ENCODE measurements around the gene CBARP. TPM values are rescaled to one million over a fixed set of nuclear protein-coding genes. Genes with fewer than 3 reads are reported as not detected.

Gene CBARP
- polyA plus RNA-seq, 1 of the 3 experiments (the other 2 are of a cell fraction) = 5.1 TPM

DNA sequence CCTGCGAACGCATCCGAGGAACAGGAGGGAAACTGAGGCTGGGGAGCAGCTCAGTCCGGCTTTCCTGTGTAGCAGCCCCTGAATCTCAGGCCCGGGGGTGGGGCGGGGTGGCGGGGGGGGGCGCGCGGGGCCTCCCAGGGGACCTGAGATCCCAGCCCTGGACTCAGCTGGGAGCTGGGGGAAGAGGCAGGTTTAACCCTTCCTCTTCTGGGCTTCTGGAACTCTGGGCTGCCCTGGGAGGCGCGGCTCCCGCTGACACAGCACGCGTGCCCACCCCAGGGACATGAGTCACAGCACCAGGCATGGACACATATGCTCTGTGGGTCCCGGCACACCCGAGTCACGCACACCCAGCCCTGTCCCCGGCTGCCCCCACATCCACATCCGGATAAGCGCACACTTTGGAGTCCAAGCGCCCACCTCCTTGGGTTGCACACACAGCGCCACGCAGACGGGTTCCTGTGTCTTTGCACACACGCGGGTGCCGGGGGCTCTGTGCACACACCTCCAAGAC lies 27.9 kb upstream of the CBARP start:
- no peak for TF ChIP-seq RFX5 (IDR thresholded peaks at IDR 0.05; ENCODE audit: low read length)
- TF ChIP-seq, protein P1, sequence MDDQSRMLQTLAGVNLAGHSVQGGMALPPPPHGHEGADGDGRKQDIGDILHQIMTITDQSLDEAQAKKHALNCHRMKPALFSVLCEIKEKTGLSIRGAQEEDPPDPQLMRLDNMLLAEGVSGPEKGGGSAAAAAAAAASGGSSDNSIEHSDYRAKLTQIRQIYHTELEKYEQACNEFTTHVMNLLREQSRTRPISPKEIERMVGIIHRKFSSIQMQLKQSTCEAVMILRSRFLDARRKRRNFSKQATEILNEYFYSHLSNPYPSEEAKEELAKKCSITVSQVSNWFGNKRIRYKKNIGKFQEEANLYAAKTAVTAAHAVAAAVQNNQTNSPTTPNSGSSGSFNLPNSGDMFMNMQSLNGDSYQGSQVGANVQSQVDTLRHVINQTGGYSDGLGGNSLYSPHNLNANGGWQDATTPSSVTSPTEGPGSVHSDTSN (IDR thresholded peaks at IDR 0.05) = peak; percentile 5; the same call in 1 of the 2 replicates
- CTCF ChIA-PET = interaction anchor here (1.2 to 18.6 kb wide), 9 partner anchors 11 to 344 kb away, joined by 3 to 594 read pairs (median 7); partner anchors contain the start of genes ATP5F1D and MIDN
- WGBS (ENCODE audit: low lambda C conversion rate) = 20% methylated on average over 6 of the region's 28 CpGs
- Histone ChIP-seq H3K9me2 (no peaks in the 10 kb centered on the region), H3K27ac (ENCODE audit: low read depth in 2 of 2, low read length in 1 of 2) (peak overlapping the region; percentile 78 to 87), H4K20me1 (ENCODE audit: insufficient read depth) (peaks cover 11% of the 10 kb centered on the region), H3K9ac (peak overlapping the region; percentile 63), H3F3A (replicated peaks; ENCODE audit: insufficient read depth) (peaks cover 23% of the 10 kb centered on the region), H3K4me2 (peak overlapping the region; percentile 91), H3K9me3 (no peaks in the 10 kb centered on the region), H3K4me3 (ENCODE audit: low read depth in 2 of 2, low read length in 1 of 2) (peak overlapping the region; percentile 58 to 64), H3K27me3 (ENCODE audit: insufficient read depth) (no peaks in the 10 kb centered on the region), H2AFZ (ENCODE audit: low read depth) (no peak overlapping the region), H3K36me3 (replicated peaks in 1 of 2; ENCODE audit: control insufficient read depth in 1 of 2, insufficient read depth in 2 of 2, low read length in 1 of 2) (peaks cover under 1 to 7% of the 10 kb centered on the region in 2 experiments), H3K79me2 (ENCODE audit: insufficient read depth) (peaks cover 30% of the 10 kb centered on the region), H3K4me1 (ENCODE audit: control insufficient read depth in 1 of 2, insufficient read depth in 2 of 2, low read depth in 1 of 2, low read length in 1 of 2) (peaks cover 43 to 62% of the 10 kb centered on the region in 2 experiments; a peak in 3 of 4 replicates)
- POLR2A ChIA-PET = interaction anchor here (1.3 to 2.1 kb wide), 8 partner anchors 10 to 178 kb away, joined by 3 to 32 read pairs (median 8); partner anchors contain the start of genes ATP5F1D and FAM174C
- no peak for DNase-seq

DNA sequence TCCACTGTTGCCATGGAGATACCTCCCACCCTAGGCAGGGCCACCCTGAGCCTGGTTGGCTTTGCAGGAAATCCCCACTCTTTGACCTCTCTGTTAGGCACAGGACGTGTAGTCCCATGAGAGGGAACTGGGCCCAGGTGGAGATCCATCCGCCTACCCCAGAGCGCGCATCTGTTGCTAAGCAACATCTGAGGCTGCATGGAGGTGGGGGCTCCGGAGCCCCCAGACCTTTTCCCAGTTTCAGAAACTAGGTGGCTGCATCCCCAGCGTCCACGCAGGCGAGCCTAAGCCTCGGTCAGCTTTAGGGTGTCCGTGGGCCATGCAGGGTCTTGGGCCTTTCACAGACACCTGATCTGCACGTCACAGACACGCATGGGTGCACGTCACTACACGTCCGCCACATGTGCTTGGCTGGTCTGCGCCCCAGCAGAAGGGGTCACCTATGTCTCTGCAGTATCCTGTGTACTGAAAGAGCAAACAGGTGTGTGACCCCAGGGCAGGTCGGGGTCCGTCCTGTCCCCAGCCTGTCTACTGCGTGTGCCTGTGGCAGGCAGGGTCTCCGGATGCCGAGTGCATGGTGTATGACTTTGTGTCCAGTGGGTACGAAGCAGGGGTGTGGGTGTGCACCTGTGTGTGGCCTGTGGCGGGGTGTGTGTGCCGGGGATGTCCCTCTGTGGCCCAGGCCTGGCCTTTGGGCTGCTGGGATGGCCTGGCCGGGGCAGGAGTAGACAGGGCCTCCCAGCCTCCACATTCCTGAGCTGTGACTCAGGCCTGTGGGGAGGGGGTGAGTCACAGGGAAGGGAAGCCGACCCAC lies 27.2 kb upstream of the CBARP start:
- Histone ChIP-seq H3K36me3 (replicated peaks in 1 of 2; ENCODE audit: control insufficient read depth in 1 of 2, insufficient read depth in 2 of 2, low read length in 1 of 2) (peaks cover 0 to 1% of the 10 kb centered on the region in 2 experiments), H3K4me2 (peak overlapping the region; percentile 67; the same call in 1 of the 2 replicates), H3F3A (replicated peaks; ENCODE audit: insufficient read depth) (peaks cover 22% of the 10 kb centered on the region), H3K79me2 (ENCODE audit: insufficient read depth) (peaks cover 24% of the 10 kb centered on the region), H3K9ac (peak overlapping the region; percentile 48; the same call in 1 of the 2 replicates), H4K20me1 (ENCODE audit: insufficient read depth) (peaks cover 5% of the 10 kb centered on the region), H3K9me3 (no peaks in the 10 kb centered on the region), H2AFZ (ENCODE audit: low read depth) (no peak overlapping the region), H3K4me3 (ENCODE audit: low read depth in 2 of 2, low read length in 1 of 2) (no peak overlapping the region), H3K27ac (ENCODE audit: low read depth in 2 of 2, low read length in 1 of 2) (peak overlapping the region; percentile 78 to 87), H3K9me2 (no peaks in the 10 kb centered on the region), H3K4me1 (ENCODE audit: control insufficient read depth in 1 of 2, insufficient read depth in 2 of 2, low read depth in 1 of 2, low read length in 1 of 2) (peaks cover 46 to 62% of the 10 kb centered on the region in 2 experiments; a peak in 3 of 4 replicates), H3K27me3 (ENCODE audit: insufficient read depth) (no peaks in the 10 kb centered on the region)
- no peak for DNase-seq
- ChIA-PET CTCF (interaction anchor here (1.4 to 18.6 kb wide), 5 partner anchors 10 to 344 kb away, joined by 3 to 594 read pairs (median 22); partner anchors contain the start of genes ATP5F1D and MIDN), POLR2A (interaction anchor here (1.1 to 2.1 kb wide), 2 partner anchors 21 kb away, joined by 3 to 32 read pairs; no protein-coding TSS in a partner anchor)
- 53% methylated on average over 15 of the region's 26 CpGs for WGBS (ENCODE audit: low lambda C conversion rate)
- TF ChIP-seq RFX5 (IDR thresholded peaks at IDR 0.05; ENCODE audit: low read length) (no peak), FOXM1 (IDR thresholded peaks at IDR 0.05; ENCODE audit: low read depth) (no peak), TCF12 (IDR thresholded peaks at IDR 0.05) (peak; percentile 72; the same call in 1 of the 2 replicates), EZH2phosphoT487 (IDR thresholded peaks at IDR 0.05; ENCODE audit: borderline replicate concordance, low read depth) (no peak), SIN3A (IDR thresholded peaks at IDR 0.05; ENCODE audit: borderline replicate concordance, low read depth, low read length) (no peak), MXI1 (IDR thresholded peaks at IDR 0.05; ENCODE audit: low read depth, low read length) (no peak), NRF1 (IDR thresholded peaks at IDR 0.05; ENCODE audit: low read depth, low read length) (no peak), GABPA (IDR thresholded peaks at IDR 0.05; ENCODE audit: low read depth) (no peak), POLR2AphosphoS5 (IDR thresholded peaks at IDR 0.05; ENCODE audit: low read depth, low read length) (no peak), RXRA (IDR thresholded peaks at IDR 0.05; ENCODE audit: borderline replicate concordance, low read depth) (peak; percentile 73; the same call in 1 of the 2 replicates)
- TF ChIP-seq, protein P2, sequence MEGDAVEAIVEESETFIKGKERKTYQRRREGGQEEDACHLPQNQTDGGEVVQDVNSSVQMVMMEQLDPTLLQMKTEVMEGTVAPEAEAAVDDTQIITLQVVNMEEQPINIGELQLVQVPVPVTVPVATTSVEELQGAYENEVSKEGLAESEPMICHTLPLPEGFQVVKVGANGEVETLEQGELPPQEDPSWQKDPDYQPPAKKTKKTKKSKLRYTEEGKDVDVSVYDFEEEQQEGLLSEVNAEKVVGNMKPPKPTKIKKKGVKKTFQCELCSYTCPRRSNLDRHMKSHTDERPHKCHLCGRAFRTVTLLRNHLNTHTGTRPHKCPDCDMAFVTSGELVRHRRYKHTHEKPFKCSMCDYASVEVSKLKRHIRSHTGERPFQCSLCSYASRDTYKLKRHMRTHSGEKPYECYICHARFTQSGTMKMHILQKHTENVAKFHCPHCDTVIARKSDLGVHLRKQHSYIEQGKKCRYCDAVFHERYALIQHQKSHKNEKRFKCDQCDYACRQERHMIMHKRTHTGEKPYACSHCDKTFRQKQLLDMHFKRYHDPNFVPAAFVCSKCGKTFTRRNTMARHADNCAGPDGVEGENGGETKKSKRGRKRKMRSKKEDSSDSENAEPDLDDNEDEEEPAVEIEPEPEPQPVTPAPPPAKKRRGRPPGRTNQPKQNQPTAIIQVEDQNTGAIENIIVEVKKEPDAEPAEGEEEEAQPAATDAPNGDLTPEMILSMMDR (IDR thresholded peaks at IDR 0.05) = no peak
- TF ChIP-seq, protein P3, sequence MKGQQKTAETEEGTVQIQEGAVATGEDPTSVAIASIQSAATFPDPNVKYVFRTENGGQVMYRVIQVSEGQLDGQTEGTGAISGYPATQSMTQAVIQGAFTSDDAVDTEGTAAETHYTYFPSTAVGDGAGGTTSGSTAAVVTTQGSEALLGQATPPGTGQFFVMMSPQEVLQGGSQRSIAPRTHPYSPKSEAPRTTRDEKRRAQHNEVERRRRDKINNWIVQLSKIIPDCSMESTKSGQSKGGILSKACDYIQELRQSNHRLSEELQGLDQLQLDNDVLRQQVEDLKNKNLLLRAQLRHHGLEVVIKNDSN (IDR thresholded peaks at IDR 0.05; ENCODE audit: borderline replicate concordance, low read depth) = no peak
- TF ChIP-seq, protein P4, sequence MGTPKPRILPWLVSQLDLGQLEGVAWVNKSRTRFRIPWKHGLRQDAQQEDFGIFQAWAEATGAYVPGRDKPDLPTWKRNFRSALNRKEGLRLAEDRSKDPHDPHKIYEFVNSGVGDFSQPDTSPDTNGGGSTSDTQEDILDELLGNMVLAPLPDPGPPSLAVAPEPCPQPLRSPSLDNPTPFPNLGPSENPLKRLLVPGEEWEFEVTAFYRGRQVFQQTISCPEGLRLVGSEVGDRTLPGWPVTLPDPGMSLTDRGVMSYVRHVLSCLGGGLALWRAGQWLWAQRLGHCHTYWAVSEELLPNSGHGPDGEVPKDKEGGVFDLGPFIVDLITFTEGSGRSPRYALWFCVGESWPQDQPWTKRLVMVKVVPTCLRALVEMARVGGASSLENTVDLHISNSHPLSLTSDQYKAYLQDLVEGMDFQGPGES (IDR thresholded peaks at IDR 0.05; ENCODE audit: low read depth, low read length) = no peak
- TF ChIP-seq, protein P5, sequence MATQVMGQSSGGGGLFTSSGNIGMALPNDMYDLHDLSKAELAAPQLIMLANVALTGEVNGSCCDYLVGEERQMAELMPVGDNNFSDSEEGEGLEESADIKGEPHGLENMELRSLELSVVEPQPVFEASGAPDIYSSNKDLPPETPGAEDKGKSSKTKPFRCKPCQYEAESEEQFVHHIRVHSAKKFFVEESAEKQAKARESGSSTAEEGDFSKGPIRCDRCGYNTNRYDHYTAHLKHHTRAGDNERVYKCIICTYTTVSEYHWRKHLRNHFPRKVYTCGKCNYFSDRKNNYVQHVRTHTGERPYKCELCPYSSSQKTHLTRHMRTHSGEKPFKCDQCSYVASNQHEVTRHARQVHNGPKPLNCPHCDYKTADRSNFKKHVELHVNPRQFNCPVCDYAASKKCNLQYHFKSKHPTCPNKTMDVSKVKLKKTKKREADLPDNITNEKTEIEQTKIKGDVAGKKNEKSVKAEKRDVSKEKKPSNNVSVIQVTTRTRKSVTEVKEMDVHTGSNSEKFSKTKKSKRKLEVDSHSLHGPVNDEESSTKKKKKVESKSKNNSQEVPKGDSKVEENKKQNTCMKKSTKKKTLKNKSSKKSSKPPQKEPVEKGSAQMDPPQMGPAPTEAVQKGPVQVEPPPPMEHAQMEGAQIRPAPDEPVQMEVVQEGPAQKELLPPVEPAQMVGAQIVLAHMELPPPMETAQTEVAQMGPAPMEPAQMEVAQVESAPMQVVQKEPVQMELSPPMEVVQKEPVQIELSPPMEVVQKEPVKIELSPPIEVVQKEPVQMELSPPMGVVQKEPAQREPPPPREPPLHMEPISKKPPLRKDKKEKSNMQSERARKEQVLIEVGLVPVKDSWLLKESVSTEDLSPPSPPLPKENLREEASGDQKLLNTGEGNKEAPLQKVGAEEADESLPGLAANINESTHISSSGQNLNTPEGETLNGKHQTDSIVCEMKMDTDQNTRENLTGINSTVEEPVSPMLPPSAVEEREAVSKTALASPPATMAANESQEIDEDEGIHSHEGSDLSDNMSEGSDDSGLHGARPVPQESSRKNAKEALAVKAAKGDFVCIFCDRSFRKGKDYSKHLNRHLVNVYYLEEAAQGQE (IDR thresholded peaks at IDR 0.05; ENCODE audit: low read depth, low read length) = no peak

Data from SK-N-SH (cell line).